HG03460 (cell line): ENCODE results near the gene TEKT1.
"Not testable (repeated sequence)": the region's sequence is repeated elsewhere in the genome, so short reads cannot be mapped to it uniquely, and the experiment has no call there.

Source experiments
- ATAC-seq: cut with Tn5 transposase; IDR thresholded peaks from one replicate; pipeline ENCODE4 v1.9.1; 2021; ENCODE audit not compliant: unreplicated experiment

The TEKT1 gene

GRCh38 chr17:6816368-6816767 lies 15.2 kb downstream of the TEKT1 start:
- not testable (repeated sequence) for ATAC-seq

- ATAC-seq = no peak
Measured at GRCh38 chr17:6815775-6816174, 15.8 kb downstream of the TEKT1 start.

GRCh38 chr17:6812295-6812694 lies 19.2 kb downstream of the TEKT1 start:
- no peak for ATAC-seq

GRCh38 chr17:6811510-6811909 lies 20.0 kb downstream of the TEKT1 start:
- ATAC-seq = no peak

- no peak for ATAC-seq
Measured at GRCh38 chr17:6800422-6801027, 31.0 kb downstream of the TEKT1 start.

GRCh38 chr17:6799738-6800137 lies 31.8 kb downstream of the TEKT1 start:
- ATAC-seq = no peak

- no peak for ATAC-seq
Measured at GRCh38 chr17:6797718-6798351, 33.7 kb downstream of the TEKT1 start.

GRCh38 chr17:6796887-6797490 lies 34.5 kb downstream of the TEKT1 start:
- ATAC-seq = no peak

GRCh38 chr17:6796017-6796886 lies 35.3 kb downstream of the TEKT1 start:
- ATAC-seq = no peak

GRCh38 chr17:6793748-6794493 lies 37.6 kb downstream of the TEKT1 start:
- ATAC-seq = no peak

GRCh38 chr17:6789146-6789545 lies 42.4 kb downstream of the TEKT1 start:
- no peak for ATAC-seq

GRCh38 chr17:6787081-6787693 lies 44.3 kb downstream of the TEKT1 start:
- ATAC-seq = no peak

GRCh38 chr17:6786618-6787017 lies 44.9 kb downstream of the TEKT1 start:
- no peak for ATAC-seq

- ATAC-seq = no peak
Measured at GRCh38 chr17:6782244-6782643, 49.3 kb downstream of the TEKT1 start.

GRCh38 chr17:6780886-6781285 lies 50.6 kb downstream of the TEKT1 start:
- ATAC-seq = no peak

- no peak for ATAC-seq
Measured at GRCh38 chr17:6780001-6780400, 51.5 kb downstream of the TEKT1 start.

GRCh38 chr17:6779411-6779810 lies 52.1 kb downstream of the TEKT1 start:
- ATAC-seq = no peak

- no peak for ATAC-seq
Measured at GRCh38 chr17:6775871-6776405, 55.6 kb downstream of the TEKT1 start, which contains the start of gene FBXO39. TSS of gene FBXO39 (plus strand) at chr17:6776215. CDS start at chr17:6779869, 3,654 bp downstream.

- ATAC-seq = not testable (repeated sequence)
Measured at GRCh38 chr17:6774906-6775305, 56.6 kb downstream of the TEKT1 start.

GRCh38 chr17:6772016-6772415 lies 59.5 kb downstream of the TEKT1 start:
- ATAC-seq = no peak
